ENCODE data around the gene MRPL48. TPM values are rescaled to one million over a fixed set of nuclear protein-coding genes. Genes with fewer than 3 reads are reported as not detected.
"Not testable (repeated sequence)": the region's sequence is repeated elsewhere in the genome, so short reads cannot be mapped to it uniquely, and the experiment has no call there.

MRPL48 gene
- total RNA-seq, 1 donor from 2014 or later = 24.3 TPM

- peak; percentile 4 for DNase-seq
These were observed 51.4 kb downstream of the MRPL48 start for GRCh38 chr11:73839123-73839457.

GRCh38 chr11:73851046-73851764, 63.5 kb downstream of the MRPL48 start:
- DNase-seq = no peak

- no peak for DNase-seq
These were observed 64.4 kb downstream of the MRPL48 start for GRCh38 chr11:73852049-73852448.

- no peak for DNase-seq
These were observed 67.0 kb downstream of the MRPL48 start for GRCh38 chr11:73854680-73855079.

GRCh38 chr11:73856031-73856567, 68.4 kb downstream of the MRPL48 start:
- DNase-seq = no peak

GRCh38 chr11:73859671-73860070, 72.0 kb downstream of the MRPL48 start:
- no peak for DNase-seq

GRCh38 chr11:73860202-73860601, 72.5 kb downstream of the MRPL48 start:
- no peak for DNase-seq

- no peak for DNase-seq
These were observed 75.3 kb downstream of the MRPL48 start for GRCh38 chr11:73862986-73863385.

GRCh38 chr11:73866095-73866579, 78.5 kb downstream of the MRPL48 start:
- peak; percentile 30 for DNase-seq

- peak; percentile 90 for DNase-seq
These were observed 78.9 kb downstream of the MRPL48 start for GRCh38 chr11:73866586-73866996.

- no peak for DNase-seq
These were observed 81.8 kb downstream of the MRPL48 start for GRCh38 chr11:73869332-73869949.

- DNase-seq = no peak
These were observed 82.6 kb downstream of the MRPL48 start for GRCh38 chr11:73870261-73870660.

GRCh38 chr11:73872749-73873357, 85.2 kb downstream of the MRPL48 start:
- DNase-seq = no peak

GRCh38 chr11:73875380-73875779, 87.7 kb downstream of the MRPL48 start:
- no peak for DNase-seq

GRCh38 chr11:73875840-73876239, 88.2 kb downstream of the MRPL48 start:
- DNase-seq = peak; percentile 12

- DNase-seq = peak; percentile 97
These were observed 89.0 kb downstream of the MRPL48 start, which contains the start of the genes COA4 and PAAF1 for GRCh38 chr11:73876424-73877310. Gene COA4, minus strand, starts transcription at chr11:73876846. Its CDS starts 3,468 bp downstream, at chr11:73873378. Gene PAAF1, plus strand, starts transcription at chr11:73876999. Its CDS starts 23 bp downstream, at chr11:73877022.

- no peak for DNase-seq
These were observed 91.1 kb downstream of the MRPL48 start for GRCh38 chr11:73878771-73879170.

- not testable (repeated sequence) for DNase-seq
These were observed 92.8 kb downstream of the MRPL48 start for GRCh38 chr11:73880449-73880848.

- no peak for DNase-seq
These were observed 96.2 kb downstream of the MRPL48 start for GRCh38 chr11:73883856-73884255.

GRCh38 chr11:73888244-73888643, 100.6 kb downstream of the MRPL48 start:
- DNase-seq = no peak

- peak; percentile 52 for DNase-seq
These were observed 101.3 kb downstream of the MRPL48 start for GRCh38 chr11:73889019-73889418.

GRCh38 chr11:73889536-73889935, 101.9 kb downstream of the MRPL48 start:
- no peak for DNase-seq
